Bladder microvascular endothelial cell (primary cell): ENCODE data around the gene FAM216B. TPM values are rescaled to one million over a fixed set of nuclear protein-coding genes. Genes with fewer than 3 reads are reported as not detected.

Experiments used
- total RNA-seq: library from RNA; depleted of rRNA; stranded (reverse); fragments of >200 nt; gene quantifications from 2 replicates; pipeline ENCODE4 v1.2.3, GENCODE V29; 2014

The FAM216B gene
- total RNA-seq, result not detected in 2 replicates

GRCh38 chr13:42781352-42781751 lies at the start of gene FAM216B:
TSS of gene FAM216B (plus strand) at chr13:42781584. CDS start at chr13:42784068, 2,484 bp downstream.

Other genes with a start within 250 kb of the FAM216B start
- gene TNFSF11, start 207.4 kb upstream of the FAM216B start, total RNA-seq, result not detected in 2 replicates
- 1.9 and 5.8 TPM in 2 replicates for gene EPSTI1, start 210.7 kb downstream of the FAM216B start, total RNA-seq
- gene DNAJC15, start 242.0 kb downstream of the FAM216B start, total RNA-seq, result 5.5 and 16.1 TPM in 2 replicates